Neural crest cell (in vitro differentiated cells): Measurements from ENCODE around the gene TULP4. TPM values are rescaled to one million over a fixed set of nuclear protein-coding genes. Genes with fewer than 3 reads are reported as not detected.
"Not testable (repeated sequence)": the region's sequence is repeated elsewhere in the genome, so short reads cannot be mapped to it uniquely, and the experiment has no call there.

Source experiments
- DNase-seq: peaks from one replicate; pipeline ENCODE4 v3.0.0; 2021; ENCODE audit warnings: low read depth, mixed read lengths, low spot score
- H3K27ac Mint-ChIP-seq: one replicate; pipeline ENCODE4 v1.8.0; 2021; ENCODE audit warnings: mild to moderate bottlenecking, mixed read lengths; ENCODE audit not compliant: unreplicated experiment
- H3K27me3 Mint-ChIP-seq: 2 replicates; pipeline ENCODE4 v1.8.0; 2021; ENCODE audit warnings: low read depth, mild to moderate bottlenecking, mixed read lengths
- H3K36me3 Mint-ChIP-seq: 2 replicates; pipeline ENCODE4 v1.8.0; 2021; ENCODE audit warnings: low read depth, mild to moderate bottlenecking, mixed read lengths
- H3K4me1 Mint-ChIP-seq: 2 replicates; pipeline ENCODE4 v1.8.0; 2021; ENCODE audit warnings: mixed read lengths
- H3K4me3 Mint-ChIP-seq: one replicate; pipeline ENCODE4 v1.8.0; 2021; ENCODE audit warnings: mild to moderate bottlenecking, mixed read lengths
- H3K9me3 Mint-ChIP-seq: 2 replicates; pipeline ENCODE4 v1.8.0; 2021; ENCODE audit warnings: mixed read lengths
- CTCF ChIP-seq: fragments of 200-600 bp; sonication (generic); conservative IDR thresholded peaks from 2 replicates; pipeline ENCODE4 v1.5.0; 2021; ENCODE audit warnings: antibody characterized with exemption, mild to moderate bottlenecking
- total RNA-seq: library from RNA; stranded (reverse); gene quantifications from 2 replicates; pipeline ENCODE4 v1.2.1, GENCODE V29; 2021

TULP4 gene
- total RNA-seq, 1 donor from 2014 or later: 115 TPM

- no peak for DNase-seq
- Mint-ChIP-seq H3K27ac (peak overlapping the region; percentile 79), H3K4me1 (no peaks in the 10 kb centered on the region), H3K4me3 (no peak overlapping the region), H3K27me3 (no peaks in the 10 kb centered on the region), H3K36me3 (peaks cover 21% of the 10 kb centered on the region), H3K9me3 (peaks cover 3% of the 10 kb centered on the region)
- TF ChIP-seq CTCF: no peak
These were observed 162.7 kb downstream of the TULP4 start for GRCh38 chr6:158474961-158475343.

- Mint-ChIP-seq H3K27me3 (no peaks in the 10 kb centered on the region), H3K36me3 (peaks cover 19% of the 10 kb centered on the region), H3K27ac (peak overlapping the region; percentile 79), H3K9me3 (peaks cover 3% of the 10 kb centered on the region), H3K4me1 (no peaks in the 10 kb centered on the region), H3K4me3 (no peak overlapping the region)
- TF ChIP-seq CTCF: no peak
- no peak for DNase-seq
These were observed 163.4 kb downstream of the TULP4 start for GRCh38 chr6:158475344-158476302.

GRCh38 chr6:158476389-158476788 lies 164.1 kb downstream of the TULP4 start:
- no peaks in the 10 kb centered on the region for H3K4me1 Mint-ChIP-seq
- peaks cover 3% of the 10 kb centered on the region for H3K9me3 Mint-ChIP-seq

GRCh38 chr6:158477722-158478121 lies 165.5 kb downstream of the TULP4 start:
- H3K36me3 Mint-ChIP-seq: peaks cover 21% of the 10 kb centered on the region
- not testable (repeated sequence) for H3K4me3 Mint-ChIP-seq, H3K27ac Mint-ChIP-seq, H3K4me1 Mint-ChIP-seq, H3K27me3 Mint-ChIP-seq, DNase-seq, H3K9me3 Mint-ChIP-seq

More at GRCh38 chr6:158476389-158476788, 164.1 kb downstream of the TULP4 start:
- no peak for DNase-seq
- no peak overlapping the region for H3K4me3 Mint-ChIP-seq
- no peaks in the 10 kb centered on the region for H3K27me3 Mint-ChIP-seq
- peaks cover 19% of the 10 kb centered on the region for H3K36me3 Mint-ChIP-seq
- H3K27ac Mint-ChIP-seq: peak overlapping the region; percentile 52
- no peak for TF ChIP-seq CTCF

GRCh38 chr6:158480989-158481388 lies 168.7 kb downstream of the TULP4 start:
- no peak overlapping the region for H3K4me3 Mint-ChIP-seq
- no peak overlapping the region for H3K27ac Mint-ChIP-seq
- peaks cover 21% of the 10 kb centered on the region for H3K36me3 Mint-ChIP-seq
- DNase-seq: no peak
- H3K9me3 Mint-ChIP-seq: peaks cover 3% of the 10 kb centered on the region
- no peaks in the 10 kb centered on the region for H3K4me1 Mint-ChIP-seq
- TF ChIP-seq CTCF: no peak
- no peaks in the 10 kb centered on the region for H3K27me3 Mint-ChIP-seq
